Fibroblast of villous mesenchyme (primary cell): ENCODE data around the gene SECISBP2. TPM values are rescaled to one million over a fixed set of nuclear protein-coding genes. Genes with fewer than 3 reads are reported as not detected.

Experiments
- DNase-seq: peaks from one replicate; pipeline ENCODE4 v3.0.0-alpha.2; 2010; ENCODE audit warnings: low read depth
- H3K4me3 ChIP-seq: 2 replicates; pipeline ENCODE4 v1.5.1; 2011; ENCODE audit warnings: low read depth, mild to moderate bottlenecking, low read length
- CTCF ChIP-seq: IDR thresholded peaks from 2 replicates; pipeline ENCODE4 v1.5.1; 2012; ENCODE audit warnings: low read depth, mild to moderate bottlenecking, low read length; ENCODE audit not compliant: insufficient read depth
- total RNA-seq: library from RNA; depleted of rRNA; stranded (reverse); fragments of >200 nt; gene quantifications from 2 replicates; pipeline ENCODE4 v1.2.3, GENCODE V29; 2012

The SECISBP2 gene
- total RNA-seq, 1 donor, result 23.3 TPM

DNA sequence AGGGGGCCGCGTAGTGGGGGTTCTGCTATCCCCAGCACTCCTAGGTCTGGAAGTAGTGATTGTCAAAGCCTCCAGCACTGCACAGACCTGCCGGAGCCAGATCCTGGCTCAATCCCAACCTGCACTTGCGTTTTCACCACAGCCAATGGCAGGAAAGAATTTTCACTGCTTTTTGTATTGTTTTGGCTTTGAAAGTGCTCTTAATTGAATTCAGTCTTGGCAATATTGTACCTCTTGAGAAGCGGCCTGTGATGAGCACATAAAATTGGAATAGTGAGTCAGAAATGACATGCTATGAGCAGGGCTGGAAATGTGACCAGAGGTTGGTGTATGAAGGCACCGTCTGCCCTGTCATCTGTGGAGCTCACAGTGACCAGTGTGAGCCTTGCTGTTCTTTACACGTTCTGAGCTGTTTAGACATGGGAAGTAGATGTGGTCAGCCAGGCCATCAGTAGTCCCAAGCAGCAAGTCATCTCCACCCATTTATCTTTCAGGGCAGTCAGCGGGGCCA, 41.5 kb downstream of the SECISBP2 start:
- DNase-seq, result no peak
- no peak for TF ChIP-seq CTCF
- H3K4me3 ChIP-seq, result no peak overlapping the region

- no peak overlapping the region for H3K4me3 ChIP-seq
- TF ChIP-seq CTCF, result no peak
- DNase-seq, result peak; percentile 6
Observed at GRCh38 chr9:89360465-89360864, 42.2 kb downstream of the SECISBP2 start.

GRCh38 chr9:89361031-89361430, 42.7 kb downstream of the SECISBP2 start:
- DNase-seq, result no peak
- H3K4me3 ChIP-seq, result no peak overlapping the region
- no peak for TF ChIP-seq CTCF

DNA sequence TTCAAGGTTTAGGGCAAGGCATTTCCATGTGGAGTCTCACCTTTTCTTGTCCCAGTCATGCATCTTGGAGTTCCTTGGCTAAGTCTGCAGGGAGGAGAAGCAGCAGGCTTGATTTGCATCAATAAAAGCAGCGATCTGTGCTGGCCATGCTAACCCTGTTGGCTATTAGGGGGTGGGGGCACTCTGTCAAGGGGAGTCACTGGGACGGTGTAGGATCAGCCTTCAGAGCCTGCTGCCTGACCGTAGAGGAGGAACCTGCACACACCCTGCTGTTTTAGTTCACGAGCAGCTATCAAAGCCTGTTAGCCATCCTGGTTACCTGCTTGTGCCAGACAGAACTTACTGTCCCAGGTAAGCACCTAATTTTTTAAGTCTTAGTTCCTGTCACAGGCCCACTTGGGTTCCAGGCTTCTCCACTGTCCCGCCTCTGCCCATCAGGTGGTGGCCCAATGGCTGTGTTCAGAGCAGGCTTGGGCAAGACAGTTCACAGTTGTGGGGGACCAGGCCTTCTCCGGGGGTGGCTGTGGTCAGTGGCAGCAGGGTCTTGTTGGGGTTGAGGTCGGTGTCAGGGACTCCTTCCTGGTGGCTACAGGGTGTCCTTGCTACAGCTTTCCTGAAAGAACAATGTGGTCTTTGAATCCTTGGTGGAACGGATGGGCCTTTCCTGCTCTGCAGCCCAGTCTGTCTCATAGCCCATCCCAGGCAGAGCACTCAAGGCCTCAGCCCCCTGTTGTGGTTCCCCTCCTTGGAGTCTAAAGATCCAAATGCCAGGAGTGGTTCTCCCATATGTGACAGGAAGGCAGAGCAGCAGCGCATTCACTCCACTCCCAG, 43.7 kb downstream of the SECISBP2 start:
- H3K4me3 ChIP-seq, result no peak overlapping the region
- TF ChIP-seq CTCF, result no peak
- DNase-seq, result no peak

GRCh38 chr9:89362647-89363310, 44.5 kb downstream of the SECISBP2 start:
- no peak for DNase-seq
- no peak overlapping the region for H3K4me3 ChIP-seq
- no peak for TF ChIP-seq CTCF

DNA sequence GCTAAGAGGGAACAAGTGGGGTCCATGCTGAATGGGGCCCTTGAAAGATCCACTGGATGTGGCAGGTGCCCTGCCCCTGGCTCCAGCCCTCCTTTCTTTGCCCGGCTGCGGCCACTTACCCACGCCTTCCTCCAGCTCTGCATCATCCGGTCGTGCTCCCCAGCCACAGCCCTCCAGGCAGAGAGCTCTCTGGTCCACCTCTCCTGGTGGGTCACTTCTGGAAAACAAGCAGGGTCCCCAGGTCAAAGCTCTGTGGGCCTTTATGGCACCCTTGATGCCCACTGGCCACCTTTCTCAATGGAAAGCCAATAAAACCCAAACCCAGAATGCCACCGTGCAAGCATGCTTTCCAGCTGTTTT, 45.0 kb downstream of the SECISBP2 start:
- no peak overlapping the region for H3K4me3 ChIP-seq
- DNase-seq, result no peak
- TF ChIP-seq CTCF, result no peak
